Activated T-cell treated with anti-CD3 and anti-CD28 coated beads, Interleukin-2, amount 50 U/mL, for 72 hours (primary cell): ENCODE measurements around the gene ZBTB7C. TPM values are rescaled to one million over a fixed set of nuclear protein-coding genes. Genes with fewer than 3 reads are reported as not detected.

Source experiments
- ATAC-seq, 2 donors: fragments of 150-1000 bp; cut with Tn5 transposase; replicated peaks in 1 of 2; 2 replicates each; pipeline ENCODE4 v1.10.0; 2021; ENCODE audit warnings: moderate library complexity in 2 of 2, mild to moderate bottlenecking in 1 of 2
- DNase-seq, 2 donors: peaks; one replicate each; pipeline ENCODE4 v3.0.0; 2021 to 2022; ENCODE audit warnings: mixed read lengths in 1 of 2
- H3K27ac Mint-ChIP-seq: one replicate; pipeline ENCODE4 v1.8.0; 2022; ENCODE audit warnings: mild to moderate bottlenecking, moderate library complexity, mixed read lengths
- H3K27me3 Mint-ChIP-seq: one replicate; pipeline ENCODE4 v1.8.0; 2022; ENCODE audit warnings: low read depth, mixed read lengths
- H3K36me3 Mint-ChIP-seq, 2 donors: one replicate each; pipeline ENCODE4 v1.8.0; 2022; ENCODE audit warnings: mixed read lengths in 2 of 2, mild to moderate bottlenecking in 1 of 2; ENCODE audit not compliant: insufficient read depth in 2 of 2
- H3K4me1 Mint-ChIP-seq: one replicate; pipeline ENCODE4 v1.8.0; 2022; ENCODE audit warnings: low read depth, mixed read lengths
- H3K4me3 Mint-ChIP-seq, 2 donors: one replicate each; pipeline ENCODE4 v1.8.0; 2022; ENCODE audit warnings: mild to moderate bottlenecking in 2 of 2, mixed read lengths in 2 of 2, moderate library complexity in 2 of 2
- H3K9me3 Mint-ChIP-seq, 2 donors: one replicate each; pipeline ENCODE4 v1.8.0; 2022; ENCODE audit warnings: mixed read lengths in 2 of 2
- total RNA-seq, 2 donors: library from RNA; stranded (reverse); gene quantifications; one replicate each; pipeline ENCODE4 v1.2.3, GENCODE V29; 2022

The ZBTB7C gene
- total RNA-seq, 2 donors from 2014 or later: 0.05 TPM; not detected in 1

- H3K4me1 Mint-ChIP-seq: no peaks in the 10 kb centered on the region
- H3K4me3 Mint-ChIP-seq: no peak overlapping the region
- DNase-seq: no peak
- no peaks in the 10 kb centered on the region for H3K36me3 Mint-ChIP-seq
- no peaks in the 10 kb centered on the region for H3K9me3 Mint-ChIP-seq
- ATAC-seq: no peak
- H3K27me3 Mint-ChIP-seq: peaks cover 19% of the 10 kb centered on the region
- no peak overlapping the region for H3K27ac Mint-ChIP-seq
These were observed 311.2 kb downstream of the ZBTB7C start for GRCh38 chr18:48098007-48098406.

GRCh38 chr18:48095726-48096125 lies 313.5 kb downstream of the ZBTB7C start:
- DNase-seq (no peak), ATAC-seq (no peak)
- H3K4me1 Mint-ChIP-seq: no peaks in the 10 kb centered on the region
- no peaks in the 10 kb centered on the region for H3K9me3 Mint-ChIP-seq
- no peak overlapping the region for H3K27ac Mint-ChIP-seq
- peaks cover 13% of the 10 kb centered on the region for H3K27me3 Mint-ChIP-seq
- H3K4me3 Mint-ChIP-seq: no peak overlapping the region
- H3K36me3 Mint-ChIP-seq: no peaks in the 10 kb centered on the region

GRCh38 chr18:48093104-48093503 lies 316.1 kb downstream of the ZBTB7C start:
- H3K27ac Mint-ChIP-seq: no peak overlapping the region
- no peaks in the 10 kb centered on the region for H3K36me3 Mint-ChIP-seq
- peaks cover 17% of the 10 kb centered on the region for H3K27me3 Mint-ChIP-seq
- no peak for DNase-seq
- ATAC-seq: no peak
- H3K4me3 Mint-ChIP-seq: no peak overlapping the region
- no peaks in the 10 kb centered on the region for H3K9me3 Mint-ChIP-seq
- H3K4me1 Mint-ChIP-seq: no peaks in the 10 kb centered on the region

- Mint-ChIP-seq H3K9me3 (no peaks in the 10 kb centered on the region), H3K4me1 (no peaks in the 10 kb centered on the region), H3K36me3 (no peaks in the 10 kb centered on the region), H3K27ac (no peak overlapping the region), H3K27me3 (peaks cover 19% of the 10 kb centered on the region), H3K4me3 (no peak overlapping the region)
- DNase-seq (no peak), ATAC-seq (no peak)
These were observed 317.2 kb downstream of the ZBTB7C start for GRCh38 chr18:48091869-48092497.

GRCh38 chr18:48090702-48091101 lies 318.5 kb downstream of the ZBTB7C start:
- Mint-ChIP-seq H3K9me3 (no peaks in the 10 kb centered on the region), H3K36me3 (no peaks in the 10 kb centered on the region), H3K4me3 (no peak overlapping the region), H3K4me1 (no peaks in the 10 kb centered on the region), H3K27me3 (peaks cover 19% of the 10 kb centered on the region), H3K27ac (no peak overlapping the region)
- ATAC-seq: no peak
- no peak for DNase-seq

- no peak for DNase-seq
- Mint-ChIP-seq H3K27me3 (peaks cover 19% of the 10 kb centered on the region), H3K9me3 (no peaks in the 10 kb centered on the region), H3K4me1 (no peaks in the 10 kb centered on the region), H3K27ac (no peak overlapping the region), H3K4me3 (no peak overlapping the region), H3K36me3 (no peaks in the 10 kb centered on the region)
- ATAC-seq: no peak
These were observed 319.2 kb downstream of the ZBTB7C start for GRCh38 chr18:48090021-48090420.

GRCh38 chr18:48085781-48086487 lies 323.2 kb downstream of the ZBTB7C start:
- Mint-ChIP-seq H3K27me3 (peaks cover 13% of the 10 kb centered on the region), H3K9me3 (no peaks in the 10 kb centered on the region), H3K4me3 (no peak overlapping the region), H3K36me3 (no peaks in the 10 kb centered on the region), H3K4me1 (no peaks in the 10 kb centered on the region), H3K27ac (no peak overlapping the region)
- DNase-seq: no peak
- ATAC-seq: no peak

- H3K27ac Mint-ChIP-seq: no peak overlapping the region
- no peak for DNase-seq
- H3K4me1 Mint-ChIP-seq: no peaks in the 10 kb centered on the region
- no peaks in the 10 kb centered on the region for H3K36me3 Mint-ChIP-seq
- H3K4me3 Mint-ChIP-seq: no peak overlapping the region
- no peak for ATAC-seq
- H3K27me3 Mint-ChIP-seq: peaks cover 13% of the 10 kb centered on the region
- H3K9me3 Mint-ChIP-seq: no peaks in the 10 kb centered on the region
These were observed 324.3 kb downstream of the ZBTB7C start for GRCh38 chr18:48084858-48085257.

GRCh38 chr18:48084041-48084757 lies 325.0 kb downstream of the ZBTB7C start:
- Mint-ChIP-seq H3K27ac (no peak overlapping the region), H3K4me1 (no peaks in the 10 kb centered on the region), H3K36me3 (no peaks in the 10 kb centered on the region), H3K27me3 (peaks cover 13% of the 10 kb centered on the region), H3K9me3 (no peaks in the 10 kb centered on the region), H3K4me3 (no peak overlapping the region)
- ATAC-seq (no peak), DNase-seq (no peak)

GRCh38 chr18:48080546-48080945 lies 328.6 kb downstream of the ZBTB7C start:
- no peaks in the 10 kb centered on the region for H3K9me3 Mint-ChIP-seq
- no peak for DNase-seq
- no peak for ATAC-seq
- no peak overlapping the region for H3K4me3 Mint-ChIP-seq
- no peaks in the 10 kb centered on the region for H3K27me3 Mint-ChIP-seq
- H3K4me1 Mint-ChIP-seq: no peaks in the 10 kb centered on the region
- H3K27ac Mint-ChIP-seq: no peak overlapping the region
- no peaks in the 10 kb centered on the region for H3K36me3 Mint-ChIP-seq

GRCh38 chr18:48079885-48080284 lies 329.3 kb downstream of the ZBTB7C start:
- Mint-ChIP-seq H3K9me3 (no peaks in the 10 kb centered on the region), H3K27ac (no peak overlapping the region), H3K4me1 (no peaks in the 10 kb centered on the region), H3K27me3 (no peaks in the 10 kb centered on the region), H3K36me3 (no peaks in the 10 kb centered on the region), H3K4me3 (no peak overlapping the region)
- no peak for DNase-seq
- ATAC-seq: no peak

- no peak overlapping the region for H3K27ac Mint-ChIP-seq
- DNase-seq: no peak
- no peaks in the 10 kb centered on the region for H3K4me1 Mint-ChIP-seq
- H3K9me3 Mint-ChIP-seq: no peaks in the 10 kb centered on the region
- H3K4me3 Mint-ChIP-seq: no peak overlapping the region
- ATAC-seq: no peak
- H3K27me3 Mint-ChIP-seq: no peaks in the 10 kb centered on the region
- H3K36me3 Mint-ChIP-seq: no peaks in the 10 kb centered on the region
These were observed 330.7 kb downstream of the ZBTB7C start for GRCh38 chr18:48078448-48078847.

- H3K9me3 Mint-ChIP-seq: no peaks in the 10 kb centered on the region
- DNase-seq (no peak), ATAC-seq (no peak)
- H3K27me3 Mint-ChIP-seq: no peaks in the 10 kb centered on the region
- H3K36me3 Mint-ChIP-seq: no peaks in the 10 kb centered on the region
- H3K4me3 Mint-ChIP-seq: no peak overlapping the region
- H3K27ac Mint-ChIP-seq: no peak overlapping the region
- H3K4me1 Mint-ChIP-seq: no peaks in the 10 kb centered on the region
These were observed 331.9 kb downstream of the ZBTB7C start for GRCh38 chr18:48077291-48077690.
